GM12892 (cell line): ENCODE results near the gene MMADHC.

ENCODE experiments used
- POLR2A ChIP-seq: IDR thresholded peaks from 2 replicates; pipeline ENCODE4 v1.6.1; 2011; ENCODE audit warnings: low read depth, low read length, control low read depth
- TAF1 ChIP-seq: IDR thresholded peaks from 2 replicates; pipeline ENCODE4 v1.6.1; 2011; ENCODE audit warnings: low read depth, mild to moderate bottlenecking, control low read depth, low read length, borderline replicate concordance

- TF ChIP-seq POLR2A (no peak), TAF1 (no peak)
These were observed 50.4 kb downstream of the MMADHC start for GRCh38 chr2:149537092-149537726.
